HUDEP-2 (cell line): ENCODE results near the gene LDLRAD3.

ENCODE experiments used
- DNase-seq, 76 experiments: peaks; one replicate each; lab custom pipeline; 2025; ENCODE audit not compliant: unreplicated experiment in 76 of 76; lab: John Stamatoyannopoulos, UW

LDLRAD3 gene

DNA sequence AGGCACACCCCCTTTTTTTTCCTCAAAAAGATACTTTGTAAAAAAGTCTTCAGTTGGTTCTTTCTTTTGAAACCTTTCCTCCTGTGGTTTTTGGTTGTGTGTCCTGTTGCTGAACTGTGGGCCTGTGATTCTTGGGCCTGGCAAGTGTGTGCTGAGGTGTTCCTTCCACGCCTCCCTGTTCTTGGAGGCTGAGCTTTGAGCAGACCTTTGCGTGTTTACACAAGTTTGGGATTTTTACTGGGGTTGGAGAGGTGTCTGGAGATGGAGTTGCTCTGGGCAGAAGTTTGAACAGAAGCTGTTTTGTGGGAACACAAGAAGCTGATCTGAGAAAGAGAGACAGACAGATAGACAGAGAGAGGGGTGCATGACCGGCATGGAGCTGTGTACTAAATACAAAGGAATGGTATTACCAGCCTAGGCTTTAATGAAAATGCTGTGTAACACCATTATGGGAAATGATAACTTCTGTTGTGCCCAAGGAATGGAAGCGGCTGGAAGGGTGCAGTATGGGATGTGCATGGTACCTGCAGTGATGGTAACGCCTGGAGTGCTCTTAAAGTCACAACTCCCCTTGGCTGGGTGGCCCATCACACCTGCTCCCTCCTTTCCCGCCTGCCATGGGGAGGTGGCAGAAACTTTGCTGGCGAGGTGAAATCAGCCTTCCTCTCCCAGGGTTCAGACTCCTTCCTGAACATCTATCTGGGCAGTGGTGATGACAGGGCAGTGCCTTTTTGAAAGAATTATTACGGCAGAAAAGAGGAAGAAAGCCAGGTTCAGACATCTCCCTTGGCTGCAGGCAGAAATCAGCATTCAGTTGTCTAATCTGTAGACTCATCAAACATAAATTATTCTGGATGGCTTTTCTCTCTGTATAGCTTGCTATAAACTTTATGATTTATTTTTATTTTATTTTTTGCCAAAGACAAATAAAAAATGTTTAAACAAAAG lies 70.4 kb downstream of the LDLRAD3 start:
- no peak for DNase-seq

DNA sequence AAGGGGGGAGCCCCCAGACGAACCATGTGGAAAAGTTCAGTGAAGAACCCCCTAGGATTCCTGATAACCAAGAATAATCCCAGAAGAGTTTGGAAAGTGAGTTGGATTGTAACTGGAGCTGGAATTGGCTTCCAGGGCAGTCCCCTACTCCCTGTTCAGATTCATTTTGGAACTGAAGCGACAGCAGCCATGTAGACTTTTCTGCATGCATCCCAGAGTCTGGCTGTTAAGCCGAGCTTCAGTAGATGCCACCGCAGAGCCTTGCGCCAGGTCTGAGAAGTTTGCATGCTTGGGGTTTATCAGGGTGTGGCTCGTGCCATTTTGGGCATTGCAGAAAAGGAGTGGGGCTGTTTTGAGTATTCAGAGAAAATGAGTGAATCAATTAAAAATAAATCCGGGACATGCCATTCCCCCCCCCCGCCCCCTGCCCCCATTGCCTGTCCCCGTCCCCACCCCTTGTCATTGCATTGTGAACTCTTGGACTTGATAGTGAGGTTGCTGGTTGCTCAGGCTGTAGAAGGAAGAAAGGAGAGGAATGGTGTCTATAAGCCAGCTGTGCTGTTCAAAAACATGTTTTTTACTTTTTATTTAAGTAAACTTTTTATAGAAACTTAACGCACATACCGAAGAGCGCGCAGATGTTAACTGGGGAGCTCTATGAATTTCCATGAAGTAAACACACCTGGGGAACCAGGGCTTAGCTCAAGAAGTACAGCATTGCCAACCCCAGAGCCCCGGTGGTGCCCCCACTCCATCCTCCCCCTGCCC lies 71.2 kb downstream of the LDLRAD3 start:
- peak in 9 of 76 experiments; percentile 6 to 30 (median 12) for DNase-seq

DNA sequence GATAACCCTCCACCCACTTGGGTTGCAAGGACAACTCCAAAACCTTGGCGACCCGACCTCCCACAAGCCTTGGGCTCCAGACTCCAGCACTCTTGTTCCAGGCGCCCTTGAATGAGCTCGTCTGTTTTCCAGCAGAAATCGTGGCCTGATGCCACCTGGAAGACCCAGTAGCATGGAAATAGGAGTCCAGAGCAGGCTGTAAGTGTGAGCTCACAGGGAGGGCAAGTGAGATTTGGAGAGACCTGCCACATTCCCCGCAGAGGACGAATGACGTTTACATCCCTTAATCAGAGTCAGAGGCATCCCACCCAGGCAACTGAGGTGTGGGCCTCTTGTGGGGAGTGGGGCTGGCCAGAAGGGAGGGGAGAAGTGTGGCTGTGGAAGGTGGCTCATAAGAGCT lies 71.9 kb downstream of the LDLRAD3 start:
- no peak for DNase-seq

DNA sequence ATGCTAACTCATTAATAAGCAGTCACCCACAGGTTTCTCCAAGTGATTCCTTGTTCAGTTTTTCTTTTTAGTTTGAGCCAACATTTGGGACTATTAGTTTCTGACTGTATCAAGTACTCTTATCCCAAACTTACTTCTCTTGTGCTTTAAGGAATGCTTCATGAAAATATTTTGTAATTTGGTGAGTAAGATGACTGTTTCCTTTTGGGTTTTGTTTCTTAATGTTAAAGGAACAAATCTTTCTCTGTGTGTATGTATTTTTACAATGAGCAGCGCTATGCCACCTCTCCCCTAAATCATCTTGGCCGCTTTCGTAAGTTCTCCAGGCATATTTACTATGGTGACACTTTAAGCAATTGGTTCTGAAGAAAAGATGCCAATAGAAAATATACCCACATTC lies 72.4 kb downstream of the LDLRAD3 start:
- no peak for DNase-seq

DNA sequence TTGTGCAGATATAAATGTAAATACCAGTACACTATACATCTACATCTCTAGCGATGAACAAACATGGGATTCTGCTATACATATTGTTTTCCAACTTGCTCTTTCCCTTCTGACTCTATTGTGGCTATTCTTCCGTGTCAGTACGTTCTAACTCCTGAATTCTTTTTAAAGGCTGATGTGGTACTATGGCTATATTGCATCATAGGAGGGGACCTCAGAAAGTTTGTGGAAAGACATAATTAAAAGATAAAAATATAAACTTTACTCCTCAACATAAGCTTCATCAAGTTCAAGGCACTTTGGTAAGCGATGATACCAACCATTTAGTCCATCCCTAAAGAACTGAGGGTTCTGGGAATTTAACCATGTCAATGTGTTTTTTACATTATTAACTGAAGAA lies 72.8 kb downstream of the LDLRAD3 start:
- DNase-seq: no peak

DNA sequence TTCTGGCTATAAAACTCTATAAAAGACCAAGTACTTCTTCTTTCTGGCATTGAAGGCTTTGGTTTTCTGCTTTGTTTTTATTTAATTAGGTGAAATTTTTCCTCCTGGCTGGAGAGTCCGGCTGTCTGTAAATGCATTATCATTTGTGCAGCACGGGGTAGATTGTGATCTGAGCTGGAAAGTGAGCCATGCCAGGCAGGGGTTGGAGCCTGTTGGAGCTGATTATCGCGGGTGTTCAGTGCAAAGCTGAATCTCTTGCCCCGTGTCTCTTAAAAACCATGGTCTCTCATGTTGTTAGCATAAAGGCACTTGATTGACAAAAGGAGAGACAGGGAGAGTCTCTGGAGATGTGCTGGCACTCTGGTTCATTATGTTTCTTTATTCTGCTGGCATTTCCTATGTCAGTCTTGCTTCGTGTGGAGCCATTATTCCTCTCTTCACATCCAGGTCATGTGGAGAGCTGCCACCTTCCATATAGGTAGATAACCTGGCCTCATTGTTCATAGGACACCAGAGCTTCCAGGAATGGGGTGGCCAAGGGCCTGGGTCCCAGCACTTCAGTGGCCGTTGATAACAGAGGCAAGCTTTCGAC lies 75.2 kb downstream of the LDLRAD3 start:
- DNase-seq: peak in 65 of 76 experiments; percentile 10 to 76 (median 49)

DNA sequence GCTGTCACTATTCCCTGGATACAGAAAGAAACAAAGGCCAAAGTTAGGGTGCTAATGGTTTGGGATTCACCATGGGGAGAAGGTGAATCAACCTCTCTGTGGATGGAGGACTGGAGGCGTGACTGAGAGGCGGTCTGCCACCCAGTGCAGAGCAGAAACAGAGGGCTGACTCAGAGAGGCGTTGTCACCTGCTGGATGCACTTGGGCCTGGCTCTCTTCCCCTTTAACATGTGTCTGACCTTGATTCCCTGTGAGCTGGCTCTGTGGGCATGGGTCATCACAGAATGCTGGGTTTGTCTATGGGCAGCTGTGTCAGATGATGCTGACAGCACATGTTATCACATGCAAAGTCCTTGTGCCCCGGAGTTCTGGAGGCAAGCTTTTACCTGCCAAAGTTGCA lies 75.9 kb downstream of the LDLRAD3 start:
- peak in 66 of 76 experiments; percentile 5 to 83 (median 51) for DNase-seq

DNA sequence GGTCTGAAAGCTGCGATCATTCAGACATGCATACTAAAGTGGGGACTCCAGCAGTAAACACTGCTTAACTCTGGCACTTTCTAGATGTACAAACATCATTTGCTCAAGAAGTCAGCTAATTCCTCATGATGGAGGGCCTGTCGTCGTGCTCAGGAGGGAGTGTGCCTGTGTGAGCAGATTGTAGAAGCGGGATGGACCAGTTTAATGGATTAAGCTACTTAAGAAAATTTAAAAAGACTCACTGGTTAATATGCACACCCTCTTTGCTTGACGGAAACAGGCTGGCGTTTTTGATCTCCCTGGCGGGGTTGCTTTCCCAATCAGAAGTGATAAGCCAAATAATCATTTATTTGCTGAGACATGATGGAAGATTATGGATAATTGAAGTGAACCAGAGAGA lies 79.0 kb downstream of the LDLRAD3 start:
- no peak for DNase-seq

DNA sequence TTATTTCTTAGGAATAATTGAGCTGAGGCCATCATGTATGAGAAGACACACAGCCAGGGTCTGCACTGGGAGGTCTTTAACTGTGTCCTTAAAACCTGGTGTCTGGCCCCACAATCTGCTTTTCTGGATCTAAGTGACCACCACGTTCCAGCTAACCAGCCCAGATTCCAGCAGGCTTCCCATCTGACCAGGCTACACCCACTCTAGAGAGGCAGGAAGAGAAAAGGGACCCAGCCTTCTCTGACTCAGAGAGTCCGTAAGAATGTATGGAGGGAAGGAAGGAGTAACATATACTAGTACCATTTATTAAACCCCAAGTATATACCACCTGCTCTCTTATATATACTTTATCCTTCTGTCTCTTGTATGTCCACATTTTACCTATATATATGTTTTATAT lies 80.1 kb downstream of the LDLRAD3 start:
- no peak for DNase-seq

DNA sequence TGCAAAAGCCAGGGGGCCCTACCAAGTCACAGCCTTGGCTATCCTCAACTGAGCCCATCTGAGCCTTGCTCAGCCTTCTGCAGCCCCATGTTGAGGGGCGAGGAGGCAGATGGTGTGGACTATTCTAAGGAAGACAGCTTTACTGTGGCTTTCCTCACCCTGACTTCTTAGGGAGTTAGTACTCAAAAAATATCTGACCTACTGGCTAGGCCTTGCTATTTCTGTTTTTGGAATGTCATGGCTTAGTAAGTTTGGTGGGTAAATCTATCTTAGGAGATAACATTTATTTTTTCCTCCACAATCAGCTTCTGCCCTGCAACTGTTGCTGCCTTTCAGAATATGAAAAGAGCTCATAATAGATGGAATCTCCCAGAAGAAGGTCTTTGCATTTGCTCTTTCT lies 80.9 kb downstream of the LDLRAD3 start:
- DNase-seq: no peak

DNA sequence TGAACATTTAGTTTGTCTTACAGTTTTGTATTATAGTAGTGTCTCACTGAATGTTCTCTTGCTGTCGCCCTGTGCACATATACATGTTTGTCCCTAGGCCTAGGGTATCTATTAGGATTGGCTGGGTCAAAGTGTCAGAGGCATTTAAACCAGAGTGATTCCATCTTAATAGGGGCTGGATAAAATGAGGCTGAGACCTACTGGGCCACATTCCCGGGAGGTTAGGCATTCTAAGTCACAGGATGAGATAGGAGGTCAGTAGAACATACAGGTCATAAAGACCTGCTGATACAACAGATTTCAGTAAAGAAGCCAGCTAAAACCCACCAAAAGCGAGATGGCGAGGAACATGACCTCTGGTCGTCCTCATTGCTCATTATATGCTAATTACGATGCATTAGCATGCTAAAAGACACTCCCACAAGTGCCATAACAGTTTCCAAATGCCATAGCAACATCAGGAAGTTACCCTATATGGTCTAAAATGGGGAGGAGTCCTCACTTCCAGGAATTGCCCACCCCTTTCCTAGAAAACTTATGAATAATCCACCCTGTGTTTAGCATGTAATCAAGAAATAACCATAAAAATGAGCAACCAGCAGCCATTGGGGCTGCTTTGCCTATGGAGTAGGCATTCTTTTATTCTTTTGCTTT lies 82.6 kb downstream of the LDLRAD3 start:
- no peak for DNase-seq

DNA sequence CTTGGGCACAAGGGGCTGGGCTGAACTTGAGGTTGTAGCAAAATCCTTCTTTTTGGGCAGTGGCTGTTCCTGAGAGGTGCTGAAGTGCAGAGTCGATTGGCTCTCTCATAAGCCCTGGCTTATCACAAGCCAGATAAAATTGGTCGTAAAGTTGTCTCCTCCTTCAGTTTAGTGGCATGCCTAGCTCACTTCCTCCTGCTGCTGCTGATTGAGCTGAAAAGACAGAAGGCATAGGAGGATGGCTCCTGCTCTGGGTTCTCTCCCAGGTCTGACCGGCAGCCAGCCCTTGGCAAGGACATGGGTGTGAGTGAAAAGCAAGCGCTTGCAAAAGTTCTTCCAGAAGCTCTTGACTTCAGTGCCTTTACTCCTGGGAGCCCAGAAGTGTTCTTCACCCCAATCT lies 83.9 kb downstream of the LDLRAD3 start:
- peak in 15 of 76 experiments; percentile 5 to 45 (median 11) for DNase-seq

DNA sequence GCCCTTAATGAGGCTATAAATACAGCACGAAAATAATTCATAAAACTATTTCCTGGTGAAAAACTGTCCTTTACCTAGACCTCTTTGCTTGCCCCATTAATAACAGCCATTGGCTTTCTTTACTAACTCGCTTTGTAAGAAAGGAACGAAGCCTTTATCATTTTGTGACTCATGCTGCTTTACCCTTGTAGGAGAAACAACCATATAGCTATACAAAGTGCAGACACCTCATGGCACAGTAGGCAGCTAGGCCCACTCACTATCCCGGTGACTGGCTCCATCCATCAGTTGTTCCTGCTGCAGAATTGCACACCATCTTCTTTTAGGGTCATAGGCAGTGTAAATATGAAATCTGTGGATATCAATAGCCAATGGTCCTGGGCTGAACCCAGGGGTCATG lies 85.8 kb downstream of the LDLRAD3 start:
- no peak for DNase-seq

DNA sequence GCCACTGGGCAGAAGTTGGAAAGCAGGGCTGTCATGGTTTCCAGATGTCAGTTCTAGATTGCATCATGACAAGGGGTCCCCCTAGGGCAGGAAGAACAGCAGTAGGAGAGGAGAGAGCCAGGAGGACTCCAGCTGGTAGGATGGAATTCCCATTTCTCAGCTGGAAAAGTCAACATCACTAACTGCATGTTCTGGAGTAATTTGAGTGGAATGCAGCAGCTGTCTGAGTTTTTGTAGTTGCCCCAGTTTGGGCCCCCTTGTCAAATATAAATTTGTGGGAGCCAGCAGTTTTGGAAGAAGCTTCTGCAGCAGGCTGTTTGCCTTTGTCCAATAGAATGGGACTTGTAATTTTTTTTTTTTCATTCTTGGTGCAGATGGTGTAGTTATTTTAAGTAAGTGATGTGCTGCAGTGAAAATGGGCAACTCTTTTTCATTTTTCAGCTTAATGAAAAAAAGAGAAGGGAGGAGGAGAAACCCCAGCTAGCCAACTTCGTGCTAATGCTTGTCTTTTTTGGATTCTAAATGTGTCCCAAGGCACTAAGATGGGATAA lies 86.9 kb downstream of the LDLRAD3 start:
- DNase-seq: no peak

DNA sequence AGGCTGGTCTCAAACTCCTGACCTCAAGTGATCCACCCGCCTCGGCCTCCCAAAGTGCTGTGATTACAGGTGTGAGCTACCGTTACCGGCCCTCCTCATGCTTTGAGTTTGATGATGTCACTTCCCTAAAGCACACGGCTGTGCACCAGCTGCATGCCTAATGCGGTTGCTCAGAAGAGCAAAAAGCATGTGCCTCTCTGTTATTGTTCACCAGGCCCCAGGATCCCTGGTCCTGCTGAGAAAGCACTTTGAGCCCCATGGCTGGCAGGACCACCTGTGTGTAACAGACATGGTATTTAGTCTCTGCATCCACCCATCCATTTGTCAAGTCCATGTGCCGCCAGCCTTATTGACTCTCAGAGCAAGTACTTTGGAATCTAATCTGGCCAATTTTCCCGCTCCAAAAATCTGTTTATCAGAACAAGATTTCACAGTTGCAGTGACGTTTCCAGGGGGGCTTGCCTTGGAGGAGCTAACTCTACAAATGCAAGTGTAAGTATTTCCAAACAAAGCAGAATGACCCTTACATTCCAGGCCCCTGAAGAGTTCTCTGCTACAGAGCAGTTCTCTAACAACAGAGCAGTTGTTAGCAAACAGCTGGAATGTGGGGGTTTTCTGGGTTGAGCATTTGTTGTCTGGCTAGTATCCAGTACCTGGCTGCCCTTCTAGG lies 89.4 kb downstream of the LDLRAD3 start:
- no peak for DNase-seq

DNA sequence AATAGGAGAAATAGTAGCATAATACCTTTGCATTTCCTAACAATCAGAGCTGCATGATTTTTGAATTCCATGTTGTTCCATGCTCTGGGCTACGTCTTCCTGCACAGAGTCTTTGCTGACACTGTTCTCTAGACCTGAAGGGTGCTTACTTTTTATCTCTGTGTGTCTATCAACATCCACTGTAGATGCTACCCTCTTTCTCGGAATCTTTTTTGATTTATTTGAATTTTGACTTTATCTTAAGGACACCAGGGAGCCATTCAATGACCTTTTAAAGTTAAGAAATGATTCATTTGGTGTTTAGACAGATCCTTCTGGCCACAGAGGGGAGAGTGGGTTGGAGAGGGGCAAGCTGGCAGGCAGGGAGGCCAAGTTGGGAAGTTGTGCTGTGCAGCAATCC lies 90.1 kb downstream of the LDLRAD3 start:
- DNase-seq: peak in 1 of 76 experiments; percentile 4

DNA sequence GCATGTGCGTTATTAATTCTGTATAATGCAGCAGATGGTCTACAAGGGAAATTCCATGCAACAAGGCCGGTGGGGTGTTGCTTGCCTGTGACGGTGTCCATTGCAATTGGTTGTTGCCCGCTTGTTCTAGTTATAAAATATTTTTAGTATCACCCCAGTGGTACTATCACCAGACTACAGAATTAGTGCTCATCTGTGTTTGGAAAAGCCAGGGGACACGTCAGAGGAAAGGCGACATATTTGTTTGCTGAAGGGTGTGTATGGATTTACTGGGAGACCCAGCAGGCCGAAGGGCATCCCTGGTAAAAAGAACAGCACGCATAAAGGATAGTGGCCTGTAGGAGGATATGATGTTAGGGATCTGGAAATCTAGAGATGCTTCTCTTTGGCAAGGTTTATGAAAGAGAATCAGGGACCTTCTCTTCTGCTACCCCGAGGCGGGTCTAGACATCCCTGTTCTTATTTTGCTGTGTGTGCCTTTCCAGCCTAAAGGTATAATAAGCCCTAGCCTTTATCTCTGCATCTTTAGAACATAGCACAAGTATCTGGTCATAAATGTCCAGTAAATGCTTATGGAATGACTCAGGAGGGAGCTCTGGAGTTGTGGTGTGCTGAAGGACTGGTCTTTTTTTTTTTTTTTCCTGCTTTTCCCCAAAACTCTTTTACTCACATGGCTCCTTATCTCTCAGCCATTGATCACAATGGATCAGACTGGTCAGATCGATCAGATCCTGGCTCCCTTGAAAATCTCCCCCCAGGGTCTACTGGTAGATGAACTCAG lies 90.9 kb downstream of the LDLRAD3 start:
- DNase-seq: no peak

DNA sequence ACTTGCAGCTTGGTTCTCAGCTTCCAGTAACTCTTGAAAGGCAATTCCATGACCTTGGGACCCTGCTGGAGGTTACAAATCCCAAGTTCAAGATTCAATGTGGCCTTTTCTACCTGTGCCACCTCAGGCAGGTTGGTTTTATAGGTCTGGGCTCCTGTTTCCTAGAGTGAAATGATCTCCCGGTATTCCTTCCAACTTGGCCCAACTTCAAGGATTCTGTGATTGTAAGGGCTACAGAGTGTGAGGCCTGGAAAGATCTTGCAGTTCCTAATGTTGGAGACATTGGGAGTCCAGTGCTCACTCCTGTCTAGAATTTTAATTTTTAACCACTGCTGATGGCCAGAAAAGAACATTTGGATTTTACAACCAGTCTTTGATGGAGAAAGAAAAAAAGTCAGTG lies 91.6 kb downstream of the LDLRAD3 start:
- DNase-seq: no peak

DNA sequence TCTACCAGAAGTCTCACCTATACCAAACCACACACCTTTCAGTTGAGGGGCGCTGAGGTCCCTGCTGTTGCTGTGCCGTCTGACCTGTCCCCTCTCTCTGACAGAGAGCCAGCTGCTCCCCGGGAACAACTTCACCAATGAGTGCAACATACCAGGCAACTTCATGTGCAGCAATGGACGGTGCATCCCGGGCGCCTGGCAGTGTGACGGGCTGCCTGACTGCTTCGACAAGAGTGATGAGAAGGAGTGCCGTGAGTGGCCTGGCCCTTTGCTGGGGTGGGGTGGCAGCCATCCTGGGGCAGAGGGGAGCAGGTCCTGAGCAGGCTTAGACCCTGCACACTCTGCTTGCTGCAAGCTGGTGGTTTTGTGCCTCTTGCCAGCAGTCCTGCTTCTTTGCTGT lies 92.1 kb downstream of the LDLRAD3 start:
- DNase-seq: no peak
